PC-9 (cell line): ENCODE results near the gene NT5C2.

ENCODE experiments used
- EZH2 ChIP-seq: fragments of 200-600 bp; sonication (generic); IDR thresholded peaks from 2 replicates; pipeline ENCODE4 v1.8.0; 2017; ENCODE audit warnings: antibody characterized with exemption, low read depth
- TF ChIP-seq, protein P1 (sequence below): fragments of 200-600 bp; sonication (generic); conservative IDR thresholded peaks from 2 replicates; pipeline ENCODE4 v1.6.1; 2017; ENCODE audit warnings: mixed run types, antibody characterized with exemption, mild to moderate bottlenecking, moderate library complexity

GRCh38 chr10:103125323-103126267 is 67.5 kb downstream of the NT5C2 start:
- TF ChIP-seq, protein P1, sequence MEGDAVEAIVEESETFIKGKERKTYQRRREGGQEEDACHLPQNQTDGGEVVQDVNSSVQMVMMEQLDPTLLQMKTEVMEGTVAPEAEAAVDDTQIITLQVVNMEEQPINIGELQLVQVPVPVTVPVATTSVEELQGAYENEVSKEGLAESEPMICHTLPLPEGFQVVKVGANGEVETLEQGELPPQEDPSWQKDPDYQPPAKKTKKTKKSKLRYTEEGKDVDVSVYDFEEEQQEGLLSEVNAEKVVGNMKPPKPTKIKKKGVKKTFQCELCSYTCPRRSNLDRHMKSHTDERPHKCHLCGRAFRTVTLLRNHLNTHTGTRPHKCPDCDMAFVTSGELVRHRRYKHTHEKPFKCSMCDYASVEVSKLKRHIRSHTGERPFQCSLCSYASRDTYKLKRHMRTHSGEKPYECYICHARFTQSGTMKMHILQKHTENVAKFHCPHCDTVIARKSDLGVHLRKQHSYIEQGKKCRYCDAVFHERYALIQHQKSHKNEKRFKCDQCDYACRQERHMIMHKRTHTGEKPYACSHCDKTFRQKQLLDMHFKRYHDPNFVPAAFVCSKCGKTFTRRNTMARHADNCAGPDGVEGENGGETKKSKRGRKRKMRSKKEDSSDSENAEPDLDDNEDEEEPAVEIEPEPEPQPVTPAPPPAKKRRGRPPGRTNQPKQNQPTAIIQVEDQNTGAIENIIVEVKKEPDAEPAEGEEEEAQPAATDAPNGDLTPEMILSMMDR: no peak
- no peak for TF ChIP-seq EZH2
